Neuronal stem cell (in vitro differentiated cells): ENCODE results near the gene CRACR2B.

ENCODE experiments used
- DNase-seq: peaks from one replicate; pipeline ENCODE4 v3.0.0-alpha.2; 2013; ENCODE audit warnings: low spot score
- H2AFZ ChIP-seq: one replicate; pipeline ENCODE4 v1.6.1; 2013; ENCODE audit warnings: mild to moderate bottlenecking, low read length, inconsistent platforms
- H2AK5ac ChIP-seq: 2 replicates; pipeline ENCODE4 v1.6.1; 2013; ENCODE audit warnings: low read depth, mild to moderate bottlenecking, inconsistent platforms, low read length, moderate library complexity, mixed read lengths
- H2BK120ac ChIP-seq: 2 replicates; pipeline ENCODE4 v1.6.1; 2013; ENCODE audit warnings: low read depth, mild to moderate bottlenecking, inconsistent platforms, low read length, moderate library complexity, mixed read lengths
- H2BK12ac ChIP-seq: one replicate; pipeline ENCODE4 v1.6.1; 2013; ENCODE audit warnings: low read length, inconsistent platforms
- H2BK15ac ChIP-seq: 2 replicates; pipeline ENCODE4 v1.6.1; 2013; ENCODE audit warnings: mild to moderate bottlenecking, low read length, inconsistent platforms, mixed read lengths
- H2BK5ac ChIP-seq: one replicate; pipeline ENCODE4 v1.6.1; 2013; ENCODE audit warnings: inconsistent platforms, mild to moderate bottlenecking, low read length, moderate library complexity
- H3K14ac ChIP-seq: one replicate; pipeline ENCODE4 v1.6.1; 2013; ENCODE audit warnings: low read length, inconsistent platforms
- H3K18ac ChIP-seq: 2 replicates; pipeline ENCODE4 v1.6.1; 2013; ENCODE audit warnings: low read length, inconsistent platforms
- H3K23ac ChIP-seq: 2 replicates; pipeline ENCODE4 v1.6.1; 2013; ENCODE audit warnings: low read depth, mild to moderate bottlenecking, mixed read lengths, low read length, inconsistent platforms; ENCODE audit not compliant: poor library complexity
- H3K27ac ChIP-seq: replicated peaks from 3 replicates; pipeline ENCODE4 v1.5.1; 2013; ENCODE audit warnings: low read length, inconsistent platforms
- H3K27me3 ChIP-seq, 3 experiments: 2 replicates each; pipeline ENCODE4 v1.6.1; 2013; ENCODE audit warnings: low read length in 3 of 3, mild to moderate bottlenecking in 2 of 3, inconsistent platforms in 1 of 3, low read depth in 1 of 3, mixed read lengths in 1 of 3, moderate library complexity in 1 of 3; ENCODE audit not compliant: control insufficient read depth in 3 of 3, insufficient read depth in 3 of 3
- H3K36me3 ChIP-seq, 2 donors: replicated peaks in 1 of 2; 2 replicates each; pipeline ENCODE4 v1.6.1; 2013; ENCODE audit warnings: low read length in 2 of 2; ENCODE audit not compliant: control insufficient read depth in 2 of 2, insufficient read depth in 2 of 2
- H3K4ac ChIP-seq: 2 replicates; pipeline ENCODE4 v1.6.1; 2013; ENCODE audit warnings: inconsistent platforms, mild to moderate bottlenecking, low read length, moderate library complexity
- H3K4me1 ChIP-seq, 2 donors: 1 replicate in 1 of 2; 2 replicates in 1 of 2; pipeline ENCODE4 v1.6.1; 2013; ENCODE audit warnings: low read length in 2 of 2, low read depth in 1 of 2; ENCODE audit not compliant: control insufficient read depth in 2 of 2, insufficient read depth in 1 of 2
- H3K4me2 ChIP-seq: one replicate; pipeline ENCODE4 v1.6.1; 2013; ENCODE audit warnings: mild to moderate bottlenecking, low read length, inconsistent platforms; ENCODE audit not compliant: insufficient read depth, poor library complexity, severe bottlenecking
- H3K4me3 ChIP-seq, 2 donors: 2 replicates each; pipeline ENCODE4 v1.5.1; 2013; ENCODE audit warnings: low read length in 2 of 2, mild to moderate bottlenecking in 2 of 2, inconsistent platforms in 1 of 2, moderate library complexity in 1 of 2
- H3K79me1 ChIP-seq: one replicate; pipeline ENCODE4 v1.6.1; 2013; ENCODE audit warnings: low read depth, mild to moderate bottlenecking, inconsistent platforms, low read length, moderate library complexity
- H3K9ac ChIP-seq: one replicate; pipeline ENCODE4 v1.6.1; 2013; ENCODE audit warnings: mild to moderate bottlenecking, low read depth, low read length, inconsistent platforms; ENCODE audit not compliant: poor library complexity
- H3K9me3 ChIP-seq, 2 donors: replicated peaks in 1 of 2; 2 replicates each; pipeline versions ENCODE3 to v1.6.1; 2013; ENCODE audit warnings: low read length in 2 of 2, mild to moderate bottlenecking in 2 of 2, inconsistent platforms in 1 of 2, low read depth in 1 of 2, mixed read lengths in 1 of 2, moderate library complexity in 1 of 2; ENCODE audit not compliant: control insufficient read depth in 2 of 2, insufficient read depth in 1 of 2
- H4K8ac ChIP-seq: one replicate; pipeline ENCODE4 v1.6.1; 2013; ENCODE audit warnings: low read depth, mild to moderate bottlenecking, inconsistent platforms, low read length, moderate library complexity
- H4K91ac ChIP-seq: one replicate; pipeline ENCODE4 v1.6.1; 2013; ENCODE audit warnings: low read length, low read depth, mild to moderate bottlenecking, inconsistent platforms; ENCODE audit not compliant: poor library complexity
- WGBS, 2 donors: extraction: QIAGEN DNeasy Blood & Tissue Kit; methylation state at CpG; one replicate each; pipeline ENCODE4 v1.1.7; 2013; ENCODE audit warnings: missing lambda C conversion rate in 2 of 2, mixed read lengths in 1 of 2; ENCODE audit not compliant: insufficient read length in 2 of 2, insufficient replicate concordance in 1 of 2; ENCODE audit errors: extremely low coverage in 2 of 2; 5-methylcytosine and 5-hydroxymethylcytosine counted together

Gene CRACR2B

DNA sequence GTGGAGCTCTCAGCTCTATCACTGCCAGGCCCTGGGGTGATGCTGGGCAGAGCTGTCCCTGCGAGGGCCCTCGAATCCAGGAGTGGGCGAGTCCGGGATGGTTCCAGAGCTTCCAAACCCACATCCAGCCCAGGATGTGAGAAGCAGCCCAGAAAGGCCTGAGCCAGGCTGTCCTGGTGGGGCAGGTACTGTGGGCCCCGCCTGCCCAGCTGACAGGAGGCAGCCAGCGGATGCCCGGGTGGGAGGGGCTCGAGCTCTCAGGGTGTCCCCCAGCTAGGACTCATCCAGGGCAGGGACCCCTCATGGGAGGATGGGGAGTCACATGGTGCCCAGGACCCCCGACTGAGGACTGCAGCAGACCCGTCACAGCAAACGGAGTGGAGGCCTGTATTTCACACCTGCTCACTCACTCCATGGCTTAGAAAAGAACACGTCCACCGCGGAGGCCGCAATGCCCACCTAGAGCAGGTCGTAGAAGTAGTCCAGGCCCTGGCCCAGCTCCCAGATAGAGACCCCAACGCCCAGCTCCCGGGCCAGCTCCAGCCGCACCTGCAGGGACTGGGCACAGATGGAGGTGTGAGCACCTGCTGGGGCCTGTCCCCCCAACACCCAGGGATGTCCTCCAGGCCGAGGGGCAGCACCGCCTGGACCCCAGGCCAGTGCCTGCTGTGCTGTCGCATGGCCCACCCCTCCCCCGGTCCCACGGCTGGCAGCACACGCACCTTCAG, 41.8 kb downstream of the CRACR2B start:
- Histone ChIP-seq H3K4me2 (no peak overlapping the region), H3K79me1 (peaks cover 5% of the 10 kb centered on the region), H4K8ac (no peak overlapping the region), H2BK120ac (no peak overlapping the region), H3K27me3 (no peaks in the 10 kb centered on the region), H3K36me3 (peaks cover 6 to 31% of the 10 kb centered on the region in 2 donors), H2AFZ (no peak overlapping the region), H4K91ac (no peak overlapping the region), H3K9ac (peak overlapping the region; percentile 77), H3K27ac (no peak overlapping the region), H3K4me3 (no peak overlapping the region), H2BK5ac (peak overlapping the region; percentile 90), H2BK12ac (no peak overlapping the region), H2AK5ac (peak overlapping the region; percentile 61), H2BK15ac (no peak overlapping the region), H3K9me3 (no peaks in the 10 kb centered on the region), H3K18ac (no peak overlapping the region), H3K14ac (no peak overlapping the region), H3K4ac (no peak overlapping the region), H3K4me1 (peaks cover 0 to 4% of the 10 kb centered on the region in 2 donors), H3K23ac (peak overlapping the region; percentile 98)
- no peak for DNase-seq
- no CpG with 5 or more reads among the region's 25 CpGs for WGBS, 2 donors

DNA sequence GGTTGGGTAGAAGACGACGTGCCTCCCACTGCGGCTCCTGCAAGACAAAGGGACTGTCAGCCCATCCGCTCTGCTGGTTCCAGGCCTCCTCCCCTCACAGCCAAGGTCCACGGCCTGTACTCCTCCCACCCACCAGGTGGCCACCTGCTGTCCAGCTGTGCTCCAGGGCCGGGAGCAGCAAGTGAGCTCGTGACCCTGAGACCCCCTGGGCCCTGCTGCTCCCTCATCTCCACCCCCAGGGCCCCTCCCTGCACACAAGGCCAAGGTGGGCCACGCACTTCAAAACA, 42.4 kb downstream of the CRACR2B start:
- H3K27ac ChIP-seq, result no peak overlapping the region
- H3K4me2 ChIP-seq, result no peak overlapping the region
- H2BK5ac ChIP-seq, result no peak overlapping the region
- H3K4me3 ChIP-seq, result no peak overlapping the region
- H2BK120ac ChIP-seq, result no peak overlapping the region
- H3K9me3 ChIP-seq, result no peaks in the 10 kb centered on the region
- no peak overlapping the region for H3K4ac ChIP-seq
- H2AK5ac ChIP-seq, result peak overlapping the region; percentile 61
- H3K79me1 ChIP-seq, result peaks cover 5% of the 10 kb centered on the region
- whole genome bisulfite sequencing, 2 donors, result no CpG with 5 or more reads among the region's 8 CpGs
- no peak for DNase-seq
- peaks cover 0 to 4% of the 10 kb centered on the region in 2 donors for H3K4me1 ChIP-seq
- no peaks in the 10 kb centered on the region for H3K27me3 ChIP-seq
- no peak overlapping the region for H3K18ac ChIP-seq
- H2BK15ac ChIP-seq, result no peak overlapping the region
- no peak overlapping the region for H4K91ac ChIP-seq
- H2BK12ac ChIP-seq, result no peak overlapping the region
- H3K9ac ChIP-seq, result peak overlapping the region; percentile 77
- H3K23ac ChIP-seq, result peak overlapping the region; percentile 98
- no peak overlapping the region for H4K8ac ChIP-seq
- peak overlapping the region; percentile 63 for H3K14ac ChIP-seq
- no peak overlapping the region for H2AFZ ChIP-seq
- peaks cover 8 to 33% of the 10 kb centered on the region in 2 donors for H3K36me3 ChIP-seq

DNA sequence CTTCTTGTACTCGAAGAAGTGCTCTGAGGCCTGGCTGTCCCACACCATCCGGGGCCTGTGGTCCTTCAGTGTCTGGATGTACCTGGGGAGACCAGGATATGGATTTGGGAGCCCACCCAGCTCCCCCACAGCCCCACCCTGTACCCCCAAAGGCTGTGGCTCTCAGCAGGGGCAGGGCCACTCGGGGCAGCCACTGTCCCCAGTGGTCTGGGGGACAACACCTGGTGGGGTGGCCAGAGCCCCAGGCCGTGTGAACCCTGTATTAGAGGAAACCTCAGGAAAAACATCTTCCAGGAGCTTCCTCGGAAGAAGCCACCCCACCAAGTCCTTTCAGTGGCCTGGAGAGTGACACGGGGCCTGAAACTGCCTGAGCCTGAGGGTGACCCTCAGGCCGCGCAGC, 42.7 kb downstream of the CRACR2B start:
- Histone ChIP-seq H3K4me3 (no peak overlapping the region), H3K9me3 (no peaks in the 10 kb centered on the region), H4K8ac (no peak overlapping the region), H2AK5ac (no peak overlapping the region), H3K14ac (no peak overlapping the region), H2AFZ (no peak overlapping the region), H3K23ac (peak overlapping the region; percentile 98), H3K4ac (no peak overlapping the region), H2BK120ac (no peak overlapping the region), H3K18ac (no peak overlapping the region), H2BK12ac (no peak overlapping the region), H2BK5ac (no peak overlapping the region), H3K79me1 (peaks cover 5% of the 10 kb centered on the region), H3K9ac (peak overlapping the region; percentile 21), H3K36me3 (peaks cover 8 to 33% of the 10 kb centered on the region in 2 donors), H3K27me3 (no peaks in the 10 kb centered on the region), H3K27ac (no peak overlapping the region), H2BK15ac (no peak overlapping the region), H3K4me1 (peaks cover 0 to 4% of the 10 kb centered on the region in 2 donors), H3K4me2 (no peak overlapping the region), H4K91ac (no peak overlapping the region)
- no CpG with 5 or more reads among the region's 8 CpGs for WGBS, 2 donors
- DNase-seq, result no peak

DNA sequence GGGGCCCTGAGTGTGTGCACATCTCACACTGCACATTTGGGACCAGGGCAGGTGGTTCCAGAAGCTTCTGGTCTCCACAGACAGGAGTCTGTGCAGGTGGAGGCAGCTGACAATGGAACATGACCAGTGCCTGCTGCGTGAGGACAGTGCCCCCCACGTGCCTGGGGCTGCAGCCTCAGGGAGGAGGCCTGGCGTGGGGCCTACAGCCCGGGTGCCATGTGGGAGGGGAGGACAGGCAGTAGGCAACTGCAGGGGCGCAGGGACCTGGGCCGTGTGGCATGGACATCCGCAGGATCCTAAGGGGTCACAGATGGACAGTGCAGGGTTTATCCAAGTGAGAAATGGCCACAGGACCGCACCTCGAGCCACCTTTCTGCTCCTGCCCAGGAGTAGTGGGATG, 43.8 kb downstream of the CRACR2B start:
- no CpG with 5 or more reads among the region's 9 CpGs for WGBS, 2 donors
- no peaks in the 10 kb centered on the region for H3K27me3 ChIP-seq
- DNase-seq, result no peak

More for the DNA sequence above, 43.8 kb downstream of the CRACR2B start:
- Histone ChIP-seq H4K8ac (no peak overlapping the region), H2BK15ac (no peak overlapping the region), H3K4me1 (peaks cover 0 to 4% of the 10 kb centered on the region in 2 donors), H3K4ac (no peak overlapping the region), H3K9ac (no peak overlapping the region), H3K36me3 (peaks cover 12 to 34% of the 10 kb centered on the region in 2 donors), H3K14ac (peak overlapping the region; percentile 47), H3K18ac (no peak overlapping the region), H2BK5ac (no peak overlapping the region), H3K27ac (no peak overlapping the region), H2AK5ac (no peak overlapping the region), H3K9me3 (no peaks in the 10 kb centered on the region), H3K4me2 (no peak overlapping the region), H3K23ac (peak overlapping the region; percentile 89), H3K79me1 (peaks cover 5% of the 10 kb centered on the region), H2BK12ac (peak overlapping the region; percentile 22), H3K4me3 (no peak overlapping the region), H4K91ac (no peak overlapping the region), H2AFZ (no peak overlapping the region), H2BK120ac (no peak overlapping the region)
